HepG2 (cell line): ENCODE data around the gene STIMATE. TPM values are rescaled to one million over a fixed set of nuclear protein-coding genes. Genes with fewer than 3 reads are reported as not detected.

Experiments
- ATAC-seq: fragments of 200-7000 bp; cut with Tn5 transposase; 3 replicates; pipeline ENCODE4 v1.9.1; 2020; ENCODE audit warnings: mild to moderate bottlenecking, moderate library complexity
- BruUV-seq: library from RNA; stranded (reverse); fragments of 400-500 nt; replicated peaks from 2 replicates; lab custom pipeline; 2021; lab: Mats Ljungman, UMichigan
- CTCF ChIA-PET: fragments of 300-600 bp; formaldehyde crosslinking; extraction: SDS; loops from one replicate; lab custom pipeline; 2021; ENCODE audit warnings: low total read pairs, inconsistent platforms, low intra/inter-chr PET ratio; lab: Yijun Ruan, JAX
- POLR2A ChIA-PET: fragments of 350-600 bp; sonication (Branson Sonifier 250); formaldehyde crosslinking; loops from one replicate; lab custom pipeline; 2020; ENCODE audit warnings: antibody characterized with exemption, inconsistent platforms; lab: Yijun Ruan, JAX
- DNase-seq: peaks from one replicate; pipeline ENCODE4 v3.0.0-alpha.2; 2015; ENCODE audit warnings: low spot score
- FAIRE-seq: peaks from 3 replicates; lab custom pipeline; 2011; peaks lifted over from hg19 to GRCh38; lab: Jason Lieb, UNC
- H2AFZ ChIP-seq: one replicate; pipeline ENCODE4 v1.6.1; 2011; ENCODE audit warnings: low read length, inconsistent platforms
- H3K27ac ChIP-seq: fragments of 300-600 bp; 3 replicates; pipeline ENCODE4 v1.8.0; 2011; ENCODE audit warnings: mixed run types, mild to moderate bottlenecking, mixed read lengths, low read length, inconsistent platforms; ENCODE audit not compliant: insufficient read depth; ENCODE audit errors: extremely low read length
- H3K27me3 ChIP-seq, 2 experiments: fragments of 200-600 bp in 1 of 2; 2 replicates in 1 of 2; 3 replicates in 1 of 2; pipeline versions ENCODE4 v1.6.0 to v1.8.0; 2011; ENCODE audit warnings: low read length in 2 of 2, mild to moderate bottlenecking in 2 of 2, moderate library complexity in 2 of 2, inconsistent platforms in 1 of 2; ENCODE audit not compliant: insufficient read depth in 2 of 2, control insufficient read depth in 1 of 2
- H3K36me3 ChIP-seq, 2 experiments: fragments of 200-600 bp in 1 of 2; replicated peaks in 1 of 2; 2 replicates in 1 of 2; 3 replicates in 1 of 2; pipeline versions ENCODE4 v1.5.1 to v1.8.0; 2011; ENCODE audit warnings: low read length in 2 of 2, inconsistent platforms in 1 of 2; ENCODE audit not compliant: insufficient read depth in 2 of 2, control insufficient read depth in 1 of 2
- H3K4me1 ChIP-seq: 2 replicates; pipeline ENCODE4 v1.5.1; 2012; ENCODE audit warnings: low read length, inconsistent platforms; ENCODE audit not compliant: insufficient read depth
- H3K4me2 ChIP-seq: 2 replicates; pipeline ENCODE4 v1.6.0; 2011; ENCODE audit warnings: low read depth, low read length, inconsistent platforms
- H3K4me3 ChIP-seq, 3 experiments: fragments of 200-600 bp in 1 of 3; sonication (generic), shearing (Covaris generic) in 1 of 3; replicated peaks in 1 of 3; 2 replicates each; pipeline ENCODE4 v1.5.1; 2011 to 2016; ENCODE audit warnings: low read length in 3 of 3, inconsistent platforms in 2 of 3, low read depth in 2 of 3, mild to moderate bottlenecking in 2 of 3, control low read depth in 1 of 3, mixed read lengths in 1 of 3; ENCODE audit not compliant: insufficient read depth in 1 of 3
- H3K79me2 ChIP-seq: one replicate; pipeline ENCODE4 v1.6.1; 2011; ENCODE audit warnings: low read length, inconsistent platforms; ENCODE audit not compliant: insufficient read depth
- H3K9ac ChIP-seq: 2 replicates; pipeline ENCODE4 v1.6.0; 2011; ENCODE audit warnings: mild to moderate bottlenecking, low read depth, low read length, inconsistent platforms; ENCODE audit not compliant: insufficient read depth
- H3K9me3 ChIP-seq: 2 replicates; pipeline ENCODE4 v1.5.1; 2012; ENCODE audit warnings: mild to moderate bottlenecking, low read length
- H4K20me1 ChIP-seq: 2 replicates; pipeline ENCODE4 v1.6.0; 2011; ENCODE audit warnings: inconsistent platforms, mild to moderate bottlenecking, low read length, moderate library complexity; ENCODE audit not compliant: insufficient read depth
- ATAD3A ChIP-seq: sonication (generic); formaldehyde crosslinking; IDR thresholded peaks from 2 replicates; pipeline ENCODE4 v1.4.0; 2020; ENCODE audit warnings: missing genetic modification reagents
- BORCS8-MEF2B ChIP-seq: sonication (generic); formaldehyde crosslinking; IDR thresholded peaks from 2 replicates; pipeline ENCODE4 v1.8.0; 2022; ENCODE audit warnings: mild to moderate bottlenecking, missing genetic modification reagents
- E2F5 ChIP-seq: sonication (generic); formaldehyde crosslinking; conservative IDR thresholded peaks from 2 replicates; pipeline ENCODE4 v1.4.0; 2020; ENCODE audit warnings: missing genetic modification reagents
- HOXA3 ChIP-seq: sonication (generic); formaldehyde crosslinking; IDR thresholded peaks from 2 replicates; pipeline ENCODE4 v1.5.0; 2020; ENCODE audit warnings: missing genetic modification reagents
- NFAT5 ChIP-seq: sonication (generic); formaldehyde crosslinking; IDR thresholded peaks from 2 replicates; pipeline ENCODE4 v1.4.0; 2020; ENCODE audit warnings: missing genetic modification reagents
- SKI ChIP-seq: fragments of 450-650 bp; IDR thresholded peaks from one replicate; pipeline ENCODE4 v1.6.1; 2018; ENCODE audit warnings: mild to moderate bottlenecking; ENCODE audit not compliant: partially characterized antibody
- SRSF4 ChIP-seq: fragments of 200-400 bp; formaldehyde crosslinking; IDR thresholded peaks from one replicate; pipeline ENCODE4 v1.6.1; 2018; ENCODE audit warnings: mild to moderate bottlenecking, low read depth, low read length, moderate library complexity; ENCODE audit not compliant: poor library complexity, severe bottlenecking
- ZNF142 ChIP-seq: sonication (generic); formaldehyde crosslinking; IDR thresholded peaks from 2 replicates; pipeline ENCODE4 v1.4.0; 2020; ENCODE audit warnings: missing genetic modification reagents
- ZNF329 ChIP-seq: sonication (generic); formaldehyde crosslinking; IDR thresholded peaks from 2 replicates; pipeline ENCODE4 v1.9.0; 2021; ENCODE audit warnings: low read depth, mild to moderate bottlenecking, missing genetic modification reagents
- ZNF790 ChIP-seq: sonication (generic); formaldehyde crosslinking; IDR thresholded peaks from 2 replicates; pipeline ENCODE4 v1.8.0; 2022; ENCODE audit warnings: missing genetic modification reagents, mild to moderate bottlenecking, borderline replicate concordance
- WGBS: methylation state at CpG from one replicate; pipeline ENCODE4 v1.1.6; 2017; ENCODE audit warnings: low lambda C conversion rate; 5-methylcytosine and 5-hydroxymethylcytosine counted together
- in situ Hi-C: cut with HindIII; loops from 2 replicates; pipeline ENCODE4 v1.10.0; 2017; ENCODE audit warnings: low pct_unique_long_range_greater_than_20kb; ENCODE audit not compliant: extremely low pct_ligation_motif_present
- intact Hi-C: fragments of 100-400 bp; cut with micrococcal nuclease; formaldehyde crosslinking; loops from one replicate; pipeline ENCODE4 v1.10.0; 2022; ENCODE audit not compliant: unreplicated experiment
- polyA plus RNA-seq, 8 experiments: library from polyadenylated mRNA; depleted of rRNA in 3 of 8; stranded (reverse) in 7 of 8; unstranded in 1 of 8; fragments of >200 nt; fragmentation: Illumina TruSeq in 4 of 8; extraction: Trizol in 4 of 8; gene quantifications; 2 replicates each; pipeline versions ENCODE4 v1.2.1 to v1.2.3, GENCODE V29; 2011 to 2016; ENCODE audit warnings: low read depth in 4 of 8, missing spikeins in 1 of 8, mixed read lengths in 1 of 8; ENCODE audit not compliant: insufficient read depth in 1 of 8
- total RNA-seq, 5 experiments: library from RNA; depleted of rRNA; stranded (reverse); fragments of >200 nt; fragmentation: Illumina TruSeq; extraction: Trizol; gene quantifications; 2 replicates each; pipeline ENCODE4 v1.2.3, GENCODE V29; 2016; ENCODE audit warnings: low read depth in 1 of 5

The STIMATE gene
- total and polyA plus RNA-seq, 2 of the 13 experiments (the other 11 are each of a cell fraction or from before 2014, with no cell fraction given): 5.7 to 11.7 TPM

- no peak for TF ChIP-seq NFAT5 (CRISPR knock-in tag)
- TF ChIP-seq SRSF4: no peak
- TF ChIP-seq HOXA3 (CRISPR knock-in tag): no peak
These were observed 17.9 kb upstream of the STIMATE start (continued) for GRCh38 chr3:52915294-52915693.

- FAIRE-seq (no peak), ATAC-seq (no peak), DNase-seq (no peak)
- no peaks in the 10 kb centered on the region for H3K4me1 ChIP-seq
- H3K27me3 ChIP-seq: no peaks in the 10 kb centered on the region
- 93% methylated on average over 9 of the region's 9 CpGs for whole genome bisulfite sequencing
- in situ Hi-C loops (no loop called here), intact Hi-C loops (no loop called here)
- H2AFZ ChIP-seq: no peak overlapping the region
- H3K4me2 ChIP-seq: no peak overlapping the region
- no peak overlapping the region for H3K27ac ChIP-seq
- ChIA-PET CTCF (no interaction called here), POLR2A (no interaction called here)
- no TSS peak for BruUV-seq
- H3K9ac ChIP-seq: no peak overlapping the region
- H3K36me3 ChIP-seq: peaks cover 0 to 44% of the 10 kb centered on the region in 2 experiments; a peak in 4 of 5 replicates
- H4K20me1 ChIP-seq: no peaks in the 10 kb centered on the region
- H3K79me2 ChIP-seq: no peaks in the 10 kb centered on the region
- no peak overlapping the region for H3K4me3 ChIP-seq
- H3K9me3 ChIP-seq: no peaks in the 10 kb centered on the region
- TF ChIP-seq BORCS8-MEF2B (CRISPR knock-in tag): no peak
- TF ChIP-seq ZNF329: no peak
- no peak for TF ChIP-seq ZNF790
- no peak for TF ChIP-seq E2F5 (CRISPR knock-in tag)
- TF ChIP-seq SKI: no peak
- TF ChIP-seq ZNF142 (CRISPR knock-in tag): no peak
- no peak for TF ChIP-seq ATAD3A (CRISPR knock-in tag)
These were observed 15.8 kb upstream of the STIMATE start for GRCh38 chr3:52912885-52913731.
